CD4-positive, alpha-beta T cell (primary cell): ENCODE measurements around the gene TMBIM1. TPM values are rescaled to one million over a fixed set of nuclear protein-coding genes. Genes with fewer than 3 reads are reported as not detected.

Source experiments
- ATAC-seq: fragments of 200-7000 bp; cut with Tn5 transposase; one replicate; pipeline ENCODE4 v1.10.0; 2022; ENCODE audit warnings: mild to moderate bottlenecking; ENCODE audit not compliant: poor library complexity
- CTCF ChIA-PET: fragments of 350-600 bp; sonication (Branson Sonifier 250); formaldehyde crosslinking; loops from one replicate; lab custom pipeline; 2021; ENCODE audit warnings: antibody characterized with exemption, inconsistent platforms; lab: Charles Lee
- POLR2A ChIA-PET: fragments of 350-600 bp; sonication (Branson Sonifier 250); formaldehyde crosslinking; loops from one replicate; lab custom pipeline; 2021; ENCODE audit warnings: antibody characterized with exemption, inconsistent platforms; lab: Charles Lee
- DNase-seq, 14 experiments: peaks; one replicate each; pipeline ENCODE4 v3.0.0-alpha.2; 2013 to 2020; ENCODE audit warnings: mixed read lengths in 2 of 14
- H3K27ac ChIP-seq, 2 donors: one replicate each; pipeline versions ENCODE4 v1.5.1 to v1.7.0; 2013; ENCODE audit warnings: low read length in 2 of 2, low read depth in 1 of 2, mild to moderate bottlenecking in 1 of 2
- H3K27me3 ChIP-seq, 2 experiments: 1 replicate in 1 of 2; 2 replicates in 1 of 2; pipeline versions ENCODE4 v1.6.1 to v1.7.0; 2013; ENCODE audit warnings: low read length in 2 of 2, control low read depth in 1 of 2, mild to moderate bottlenecking in 1 of 2, moderate library complexity in 1 of 2; ENCODE audit not compliant: insufficient read depth in 2 of 2, control insufficient read depth in 1 of 2
- H3K36me3 ChIP-seq: one replicate; pipeline ENCODE4 v1.6.1; 2013; ENCODE audit warnings: low read length, control low read depth; ENCODE audit not compliant: insufficient read depth
- H3K4me1 ChIP-seq: one replicate; pipeline ENCODE4 v1.6.1; 2013; ENCODE audit warnings: low read length, control low read depth; ENCODE audit not compliant: insufficient read depth
- H3K4me3 ChIP-seq: one replicate; pipeline ENCODE4 v1.5.1; 2013; ENCODE audit warnings: mild to moderate bottlenecking, low read length, moderate library complexity
- H3K9me3 ChIP-seq, 2 experiments: 1 replicate in 1 of 2; 2 replicates in 1 of 2; pipeline versions ENCODE4 v1.6.1 to v1.7.0; 2013; ENCODE audit warnings: low read length in 2 of 2, mild to moderate bottlenecking in 2 of 2, control low read depth in 1 of 2, moderate library complexity in 1 of 2; ENCODE audit not compliant: control insufficient read depth in 1 of 2, insufficient read depth in 1 of 2
- H3K27ac Mint-ChIP-seq: one replicate; pipeline ENCODE4 v1.8.0; 2020; ENCODE audit warnings: mixed read lengths
- H3K27me3 Mint-ChIP-seq: one replicate; pipeline ENCODE4 v1.8.0; 2021; ENCODE audit warnings: mixed read lengths
- H3K36me3 Mint-ChIP-seq: one replicate; pipeline ENCODE4 v1.8.0; 2021; ENCODE audit warnings: low read depth, mixed read lengths
- H3K4me1 Mint-ChIP-seq: one replicate; pipeline ENCODE4 v1.8.0; 2021; ENCODE audit warnings: low read depth, mixed read lengths
- H3K4me3 Mint-ChIP-seq: one replicate; pipeline ENCODE4 v1.8.0; 2020; ENCODE audit warnings: mild to moderate bottlenecking, mixed read lengths
- H3K9me3 Mint-ChIP-seq: one replicate; pipeline ENCODE4 v1.8.0; 2020; ENCODE audit warnings: mixed read lengths
- intact Hi-C, 2 experiments: fragments of 100-400 bp; cut with DNase I in 1 of 2; cut with micrococcal nuclease in 1 of 2; formaldehyde crosslinking; loops; one replicate each; pipeline versions ENCODE4 v1.15.1 to v1.9.0; 2023 to 2025; cut with DNase I, micrococcal nuclease
- total RNA-seq, 174 experiments: library from RNA in 2 of 174; stranded (reverse) in 2 of 174; gene quantifications; one replicate each; pipeline ENCODE4 v1.2.3 and lab custom pipeline; 2021 to 2026
- TF ChIP-seq, protein P1 (sequence below): fragments of 200-600 bp; IDR thresholded peaks from one replicate; pipeline ENCODE4 v1.8.0; 2022; ENCODE audit warnings: antibody characterized with exemption, mild to moderate bottlenecking

Gene TMBIM1
- total RNA-seq, 2 experiments from 2014 or later = 99.2 to 102 TPM

GRCh38 chr2:218271865-218272530 lies 20.3 kb downstream of the TMBIM1 start:
- Mint-ChIP-seq H3K27me3 (no peaks in the 10 kb centered on the region), H3K36me3 (peaks cover 64% of the 10 kb centered on the region), H3K9me3 (no peaks in the 10 kb centered on the region), H3K4me1 (peaks cover 51% of the 10 kb centered on the region), H3K4me3 (peak overlapping the region; percentile 88), H3K27ac (peak overlapping the region; percentile 81)
- Histone ChIP-seq H3K27ac (peak overlapping the region in 1 of 2 donors; percentile 13), H3K27me3 (no peaks in the 10 kb centered on the region), H3K36me3 (peaks cover 48% of the 10 kb centered on the region), H3K4me1 (peaks cover 51% of the 10 kb centered on the region), H3K4me3 (no peak overlapping the region), H3K9me3 (no peaks in the 10 kb centered on the region)
- POLR2A ChIA-PET = interaction anchor here (0.6 to 8.0 kb wide), 11 partner anchors 16 to 388 kb away, joined by 3 to 221 read pairs (median 10); partner anchors contain the start of genes ARPC2, BCS1L, CATIP and CTDSP1
- TF ChIP-seq, protein P1, sequence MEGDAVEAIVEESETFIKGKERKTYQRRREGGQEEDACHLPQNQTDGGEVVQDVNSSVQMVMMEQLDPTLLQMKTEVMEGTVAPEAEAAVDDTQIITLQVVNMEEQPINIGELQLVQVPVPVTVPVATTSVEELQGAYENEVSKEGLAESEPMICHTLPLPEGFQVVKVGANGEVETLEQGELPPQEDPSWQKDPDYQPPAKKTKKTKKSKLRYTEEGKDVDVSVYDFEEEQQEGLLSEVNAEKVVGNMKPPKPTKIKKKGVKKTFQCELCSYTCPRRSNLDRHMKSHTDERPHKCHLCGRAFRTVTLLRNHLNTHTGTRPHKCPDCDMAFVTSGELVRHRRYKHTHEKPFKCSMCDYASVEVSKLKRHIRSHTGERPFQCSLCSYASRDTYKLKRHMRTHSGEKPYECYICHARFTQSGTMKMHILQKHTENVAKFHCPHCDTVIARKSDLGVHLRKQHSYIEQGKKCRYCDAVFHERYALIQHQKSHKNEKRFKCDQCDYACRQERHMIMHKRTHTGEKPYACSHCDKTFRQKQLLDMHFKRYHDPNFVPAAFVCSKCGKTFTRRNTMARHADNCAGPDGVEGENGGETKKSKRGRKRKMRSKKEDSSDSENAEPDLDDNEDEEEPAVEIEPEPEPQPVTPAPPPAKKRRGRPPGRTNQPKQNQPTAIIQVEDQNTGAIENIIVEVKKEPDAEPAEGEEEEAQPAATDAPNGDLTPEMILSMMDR = no peak
- ATAC-seq = no peak
- no peak for DNase-seq
- CTCF ChIA-PET = interaction anchor here (1.2 to 6.5 kb wide), 5 partner anchors 12 to 124 kb away, joined by 6 to 68 read pairs (median 21); partner anchors contain the start of genes CATIP and TMBIM1
- intact Hi-C loops = loop anchor here (1.0 to 5.0 kb wide), 7 partner anchors 17 to 385 kb away; partner anchors contain the start of genes CATIP (in 2 of the 2), ARPC2 (in 1 of the 2), BCS1L (in 1 of the 2) and ZNF142 (in 1 of the 2)

DNA sequence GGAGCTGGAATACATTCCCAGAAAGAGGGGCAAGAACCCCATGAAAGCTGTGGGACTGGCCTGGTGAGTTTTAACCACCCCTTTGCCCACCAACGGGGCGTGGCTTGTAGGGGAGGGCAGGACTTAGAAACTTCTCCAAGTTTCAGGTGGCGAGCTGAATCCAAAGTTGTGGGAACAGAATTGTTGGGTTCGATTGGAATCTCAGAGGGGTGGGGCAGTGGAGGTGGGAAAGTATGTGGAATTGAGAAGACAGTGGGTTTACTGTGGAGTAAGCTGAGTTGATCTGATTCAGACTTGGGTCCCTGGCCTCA lies 20.9 kb downstream of the TMBIM1 start:
- Histone ChIP-seq H3K4me3 (no peak overlapping the region), H3K36me3 (peaks cover 48% of the 10 kb centered on the region), H3K27me3 (no peaks in the 10 kb centered on the region), H3K4me1 (peaks cover 55% of the 10 kb centered on the region), H3K27ac (peak overlapping the region in 1 of 2 donors; percentile 16), H3K9me3 (no peaks in the 10 kb centered on the region)
- TF ChIP-seq, protein P1 = no peak
- Mint-ChIP-seq H3K27ac (peak overlapping the region; percentile 81), H3K27me3 (no peaks in the 10 kb centered on the region), H3K9me3 (no peaks in the 10 kb centered on the region), H3K4me1 (peaks cover 54% of the 10 kb centered on the region), H3K4me3 (peak overlapping the region; percentile 88), H3K36me3 (peaks cover 64% of the 10 kb centered on the region)
- DNase-seq = peak in 1 of 14 experiments; percentile 32
- ChIA-PET POLR2A (interaction anchor here (0.6 to 8.0 kb wide), 13 partner anchors 17 to 388 kb away, joined by 3 to 221 read pairs (median 10); partner anchors contain the start of genes ARPC2, BCS1L, CATIP and CTDSP1), CTCF (interaction anchor here (1.2 to 6.5 kb wide), 6 partner anchors 15 to 124 kb away, joined by 3 to 68 read pairs (median 16); partner anchors contain the start of genes CATIP and TMBIM1)
- intact Hi-C loops = loop anchor here (2.0 to 5.0 kb wide), 2 partner anchors 55 to 386 kb away; partner anchors contain the start of genes ARPC2 (in 1 of the 2), BCS1L (in 1 of the 2) and ZNF142 (in 1 of the 2)
- no peak for ATAC-seq

DNA sequence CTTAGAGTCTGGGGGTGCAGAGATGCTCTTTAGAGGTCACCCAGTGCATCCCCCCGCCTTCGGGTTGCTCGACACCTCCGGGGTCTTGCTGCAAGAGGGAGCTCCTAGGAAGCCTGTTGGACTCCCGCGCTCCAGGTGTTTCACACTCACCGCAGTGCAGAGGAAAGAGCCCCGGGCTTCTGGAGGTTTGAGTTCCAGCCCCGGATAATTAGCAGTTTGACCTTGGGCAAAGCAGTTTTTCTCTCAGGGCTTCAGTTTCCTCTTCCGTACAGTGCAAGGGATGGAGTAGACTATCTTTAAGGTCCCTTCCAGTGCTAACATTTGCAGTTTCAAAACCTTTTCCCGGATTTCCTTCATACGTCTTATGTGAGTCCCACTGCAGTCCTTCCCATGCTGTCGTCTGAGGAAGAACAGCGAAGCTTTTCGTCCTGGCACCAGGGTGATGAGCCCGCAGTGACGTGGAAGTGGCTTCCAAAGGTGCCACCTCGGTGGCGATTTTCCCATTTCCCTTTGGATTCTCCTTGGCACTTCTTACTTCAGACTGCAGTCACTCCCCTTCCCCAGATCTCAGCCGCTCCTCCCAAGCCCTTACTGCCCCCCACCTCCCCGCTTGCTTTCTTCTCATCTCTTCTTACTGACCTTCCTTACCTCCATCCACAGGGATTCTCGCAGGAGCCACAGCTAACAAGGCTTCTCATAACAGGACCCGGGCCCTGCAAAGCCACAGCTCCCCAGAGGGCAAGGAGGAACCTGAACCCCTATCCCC lies 21.4 kb downstream of the TMBIM1 start:
- TF ChIP-seq, protein P1 = no peak
- intact Hi-C loops = loop anchor here (1.0 to 5.0 kb wide), 5 partner anchors 54 to 386 kb away; partner anchors contain the start of genes ARPC2 (in 2 of the 2), CNOT9 (in 2 of the 2), USP37 (in 2 of the 2) and BCS1L (in 1 of the 2)
- DNase-seq = no peak
- peaks cover 61% of the 10 kb centered on the region for H3K36me3 Mint-ChIP-seq
- no peaks in the 10 kb centered on the region for H3K27me3 Mint-ChIP-seq
- H3K36me3 ChIP-seq = peaks cover 48% of the 10 kb centered on the region
- peaks cover 54% of the 10 kb centered on the region for H3K4me1 Mint-ChIP-seq
- peak overlapping the region; percentile 88 for H3K4me3 Mint-ChIP-seq
- H3K27ac ChIP-seq = peak overlapping the region; percentile 16 to 64
- H3K4me1 ChIP-seq = peaks cover 60% of the 10 kb centered on the region
- no peak for ATAC-seq
- no peaks in the 10 kb centered on the region for H3K9me3 ChIP-seq
- peak overlapping the region; percentile 75 for H3K4me3 ChIP-seq
- POLR2A ChIA-PET = interaction anchor here (0.6 to 8.0 kb wide), 27 partner anchors 10 to 1117 kb away, joined by 3 to 221 read pairs (median 6); partner anchors contain the start of genes ARPC2, BCS1L, CATIP and CTDSP1
- H3K9me3 Mint-ChIP-seq = no peaks in the 10 kb centered on the region
- CTCF ChIA-PET = interaction anchor here (0.7 to 6.5 kb wide), 14 partner anchors 14 to 440 kb away, joined by 3 to 68 read pairs (median 6); partner anchors contain the start of genes CATIP, TMBIM1 and TTLL4
- H3K27ac Mint-ChIP-seq = peak overlapping the region; percentile 78
- no peaks in the 10 kb centered on the region for H3K27me3 ChIP-seq
